Motor neuron (in vitro differentiated cells): ENCODE measurements around the gene FAM187B. TPM values are rescaled to one million over a fixed set of nuclear protein-coding genes. Genes with fewer than 3 reads are reported as not detected.
A peak's percentile ranks its signal among the peaks of the same experiment; 100 is the strongest.

Source experiments
- ATAC-seq, 8 experiments: fragments of 200-7000 bp; cut with Tn5 transposase; replicated peaks in 6 of 8; 2 replicates each; pipeline ENCODE4 v1.8.0; 2021; ENCODE audit warnings: mild to moderate bottlenecking in 8 of 8, moderate library complexity in 8 of 8
- H3K27ac ChIP-seq, 2 donors: fragments of 250-450 bp; sonication (Bioruptor Pico); 2 replicates each; pipeline ENCODE4 v1.9.0; 2021; ENCODE audit warnings: antibody characterized with exemption in 2 of 2, mild to moderate bottlenecking in 2 of 2, moderate library complexity in 1 of 2
- H3K4me1 ChIP-seq, 2 donors: fragments of 250-450 bp; sonication (Bioruptor Pico); replicated peaks in 1 of 2; 2 replicates each; pipeline ENCODE4 v1.6.1; 2021; ENCODE audit warnings: antibody characterized with exemption in 2 of 2, mild to moderate bottlenecking in 2 of 2, moderate library complexity in 1 of 2
- H3K4me3 ChIP-seq, 5 donors: fragments of 250-450 bp; sonication (Bioruptor Pico); 2 replicates each; pipeline ENCODE4 v1.9.0; 2021; ENCODE audit warnings: antibody characterized with exemption in 5 of 5, mild to moderate bottlenecking in 5 of 5, moderate library complexity in 4 of 5
- WGBS, 10 experiments: fragments of 450-650 bp; shearing (Covaris generic); methylation state at CpG; one replicate each; pipeline ENCODE4 v1.0.0; 2022; 5-methylcytosine and 5-hydroxymethylcytosine counted together
- in situ Hi-C, 9 experiments: fragments of 400-800 bp; cut with MboI; loops; one replicate each; pipeline ENCODE4 v1.15.0; 2021; ENCODE audit warnings: low sequenced_read_pairs in 9 of 9, low pct_unique_long_range_greater_than_20kb in 2 of 9; ENCODE audit not compliant: unreplicated experiment in 9 of 9
- total RNA-seq, 8 experiments: library from RNA; unstranded; fragments of 300-600 nt; gene quantifications; 2 replicates each; pipeline versions ENCODE4 v1.2.3 to v1.2.4, GENCODE V29; 2022

FAM187B gene
- total RNA-seq, 8 experiments from 2014 or later: not detected

- peak; percentile 47 to 60 (median 50) for ATAC-seq
- Histone ChIP-seq H3K27ac (peak overlapping the region; percentile 97 to 98), H3K4me1 (peaks cover 8 to 10% of the 10 kb centered on the region in 2 donors), H3K4me3 (peak overlapping the region; percentile 76 to 100 (median 79))
- WGBS, 10 experiments: 0% methylated on average over 1 to 4 of the region's 100 CpGs; no CpG with 5 or more reads in 6 of the 10 experiments
- in situ Hi-C loops: loop anchor here in 1 of 9 experiments (25.0 kb wide), 2 partner anchors 106 to 206 kb away; partner anchors contain the start of gene FXYD5
Observed at GRCh38 chr19:35267818-35268535, 39.4 kb upstream of the FAM187B start.

DNA sequence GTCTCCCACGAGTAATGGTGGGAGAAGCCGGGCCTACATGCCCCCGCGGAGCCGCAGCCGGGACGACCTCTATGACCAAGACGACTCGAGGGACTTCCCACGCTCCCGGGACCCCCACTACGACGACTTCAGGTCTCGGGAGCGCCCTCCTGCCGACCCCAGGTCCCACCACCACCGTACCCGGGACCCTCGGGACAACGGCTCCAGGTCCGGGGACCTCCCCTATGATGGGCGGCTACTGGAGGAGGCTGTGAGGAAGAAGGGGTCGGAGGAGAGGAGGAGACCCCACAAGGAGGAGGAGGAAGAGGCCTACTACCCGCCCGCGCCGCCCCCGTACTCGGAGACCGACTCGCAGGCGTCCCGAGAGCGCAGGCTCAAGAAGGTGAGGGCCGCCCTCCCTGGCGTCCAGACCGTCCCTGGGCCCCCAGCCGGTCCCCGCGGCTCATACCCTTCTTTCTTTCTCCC, 38.8 kb upstream of the FAM187B start:
- H3K4me3 ChIP-seq: peak overlapping the region; percentile 76 to 100 (median 79)
- in situ Hi-C loops: loop anchor here in 1 of 9 experiments (25.0 kb wide), 2 partner anchors 105 to 205 kb away; partner anchors contain the start of gene FXYD5

DNA sequence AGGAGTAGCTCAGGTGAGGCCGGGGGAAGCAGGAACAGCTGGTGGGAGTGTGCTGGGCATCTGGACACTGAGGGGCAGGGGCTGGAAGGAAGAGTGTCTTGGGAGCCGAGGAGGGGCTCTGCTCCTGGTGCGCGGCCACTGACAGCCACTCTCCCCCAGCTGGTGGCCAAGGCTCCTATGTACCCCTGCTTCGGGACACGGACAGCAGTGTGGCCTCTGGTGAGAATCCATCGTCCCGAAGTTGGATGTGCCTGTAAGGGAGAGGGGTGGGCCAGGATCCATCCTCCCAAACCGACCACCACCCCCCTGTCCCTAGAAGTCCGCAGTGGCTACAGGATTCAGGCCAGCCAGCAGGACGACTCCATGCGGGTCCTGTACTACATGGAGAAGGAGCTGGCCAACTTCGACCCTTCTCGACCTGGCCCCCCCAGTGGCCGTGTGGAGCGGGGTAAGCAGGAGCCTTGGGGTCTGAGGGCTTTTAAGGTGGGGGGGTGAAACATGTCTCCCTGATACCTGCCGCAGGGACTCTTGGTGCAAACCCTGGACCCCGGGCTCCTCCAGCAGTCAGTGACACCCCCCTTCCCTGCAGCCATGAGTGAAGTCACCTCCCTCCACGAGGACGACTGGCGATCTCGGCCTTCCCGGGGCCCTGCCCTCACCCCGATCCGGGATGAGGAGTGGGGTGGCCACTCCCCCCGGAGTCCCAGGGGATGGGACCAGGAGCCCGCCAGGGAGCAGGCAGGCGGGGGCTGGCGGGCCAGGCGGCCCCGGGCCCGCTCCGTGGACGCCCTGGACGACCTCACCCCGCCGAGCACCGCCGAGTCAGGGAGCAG, 38.2 kb upstream of the FAM187B start:
- H3K4me1 ChIP-seq: peaks cover 8 to 10% of the 10 kb centered on the region in 2 donors
- peak overlapping the region; percentile 97 to 98 for H3K27ac ChIP-seq
- peak overlapping the region; percentile 76 to 100 (median 79) for H3K4me3 ChIP-seq
- WGBS, 10 experiments: 60 to 70% methylated on average over 1 to 2 of the region's 39 CpGs; no CpG with 5 or more reads in 8 of the 10 experiments
- in situ Hi-C loops: loop anchor here in 1 of 9 experiments (25.0 kb wide), 2 partner anchors 104 to 204 kb away; partner anchors contain the start of gene FXYD5
- peak in 3 of 8 experiments; percentile 1 to 6 (median 3) for ATAC-seq

More for the DNA sequence above, 38.8 kb upstream of the FAM187B start:
- WGBS, 10 experiments: 0 to 3% (median 0%) methylated on average over 1 to 22 of the region's 40 CpGs; no CpG with 5 or more reads in 6 of the 10 experiments
- Histone ChIP-seq H3K4me1 (peaks cover 8 to 10% of the 10 kb centered on the region in 2 donors), H3K27ac (peak overlapping the region; percentile 97 to 98)
- peak in 6 of 8 experiments; percentile 10 to 33 (median 17) for ATAC-seq

DNA sequence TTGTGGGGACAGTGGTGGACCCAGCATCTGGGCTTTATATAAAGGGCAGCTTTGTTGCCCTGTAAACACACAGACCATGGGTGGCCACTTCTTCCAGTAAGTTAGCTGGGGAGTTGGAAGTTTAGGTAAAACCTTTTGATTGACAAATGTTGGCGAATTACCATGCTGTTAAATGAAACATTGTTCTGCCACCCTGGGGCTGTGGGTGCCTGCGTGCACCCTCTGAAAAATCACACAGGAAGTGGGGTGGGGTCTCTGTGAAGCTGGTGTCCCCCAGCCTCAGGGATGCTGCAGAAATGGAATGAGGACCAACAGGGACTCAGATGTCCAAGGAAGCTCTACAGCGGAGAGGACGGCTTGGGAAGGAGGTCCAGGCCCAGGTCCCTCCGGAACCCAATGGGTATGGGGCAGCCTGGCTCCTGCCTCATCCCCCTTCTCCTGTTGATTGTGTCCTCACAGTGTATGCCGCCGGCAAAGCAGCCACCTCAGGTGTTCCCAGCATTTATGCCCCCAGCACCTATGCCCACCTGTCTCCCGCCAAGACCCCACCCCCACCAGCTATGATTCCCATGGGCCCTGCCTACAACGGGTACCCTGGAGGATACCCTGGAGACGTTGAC, 37.5 kb upstream of the FAM187B start:
- no peak for ATAC-seq
- in situ Hi-C loops: loop anchor here in 1 of 9 experiments (25.0 kb wide), 2 partner anchors 104 to 204 kb away; partner anchors contain the start of gene FXYD5
- Histone ChIP-seq H3K4me3 (no peak overlapping the region), H3K4me1 (peaks cover 8 to 10% of the 10 kb centered on the region in 2 donors), H3K27ac (no peak overlapping the region)
- 75 to 100% (median 89%) methylated on average over 1 to 2 of the region's 10 CpGs; no CpG with 5 or more reads in 6 of the 10 experiments for WGBS, 10 experiments

- Histone ChIP-seq H3K4me1 (peaks cover 8 to 10% of the 10 kb centered on the region in 2 donors), H3K27ac (no peak overlapping the region), H3K4me3 (no peak overlapping the region)
- in situ Hi-C loops: loop anchor here in 1 of 9 experiments (25.0 kb wide), 2 partner anchors 103 to 203 kb away; partner anchors contain the start of gene FXYD5
- WGBS, 10 experiments: 37 to 100% (median 83%) methylated on average over 1 to 5 of the region's 6 CpGs; no CpG with 5 or more reads in 5 of the 10 experiments
- no peak for ATAC-seq
Observed at GRCh38 chr19:35265126-35265899, 36.8 kb upstream of the FAM187B start.

- Histone ChIP-seq H3K4me1 (peaks cover 4 to 6% of the 10 kb centered on the region in 2 donors), H3K27ac (no peak overlapping the region), H3K4me3 (no peak overlapping the region)
- in situ Hi-C loops: loop anchor here in 1 of 9 experiments (25.0 kb wide), 2 partner anchors 102 to 202 kb away; partner anchors contain the start of gene FXYD5
- no peak for ATAC-seq
- 0 to 86% (median 70%) methylated on average over 1 to 4 of the region's 7 CpGs; no CpG with 5 or more reads in 4 of the 10 experiments for WGBS, 10 experiments
Observed at GRCh38 chr19:35264268-35265125, 36.0 kb upstream of the FAM187B start.

DNA sequence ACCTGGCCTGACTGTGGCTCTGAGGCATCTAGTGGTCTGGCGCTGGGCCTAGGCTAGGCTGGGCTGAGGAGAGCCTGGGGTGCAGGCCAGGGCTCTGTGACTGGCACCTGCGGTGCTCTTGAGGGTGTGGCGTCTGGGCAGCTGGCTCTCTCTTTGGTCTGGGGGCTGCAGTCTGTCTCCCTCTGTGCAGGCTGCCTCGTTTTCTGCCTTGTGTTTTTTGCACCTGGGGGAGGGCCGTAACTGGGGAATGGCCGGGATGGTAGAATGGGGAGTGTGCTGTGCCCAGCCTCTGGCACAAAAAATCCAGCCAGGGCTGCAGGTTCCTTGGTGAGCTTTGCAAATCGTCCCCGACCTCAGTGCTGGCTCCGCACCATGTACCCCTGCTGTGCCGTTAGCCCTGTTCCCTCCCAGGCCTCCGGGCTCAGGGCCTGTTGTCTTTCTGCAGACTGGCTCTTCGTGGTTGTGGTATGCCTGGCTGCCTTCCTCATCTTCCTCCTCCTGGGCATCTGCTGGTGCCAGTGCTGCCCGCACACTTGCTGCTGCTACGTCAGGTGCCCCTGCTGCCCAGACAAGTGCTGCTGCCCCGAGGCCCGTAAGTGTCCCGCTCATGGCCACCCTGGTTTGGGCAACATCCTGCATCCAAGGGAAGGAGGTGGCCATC, 33.7 kb upstream of the FAM187B start:
- in situ Hi-C loops: loop anchor here in 1 of 9 experiments (25.0 kb wide), 2 partner anchors 100 to 200 kb away; partner anchors contain the start of gene FXYD5
- Histone ChIP-seq H3K27ac (no peak overlapping the region), H3K4me1 (peaks cover 6% of the 10 kb centered on the region in 2 donors), H3K4me3 (no peak overlapping the region)
- ATAC-seq: peak in 1 of 8 experiments; percentile 6
- WGBS, 10 experiments: 0 to 92% (median 67%) methylated on average over 1 to 7 of the region's 17 CpGs; no CpG with 5 or more reads in 6 of the 10 experiments

DNA sequence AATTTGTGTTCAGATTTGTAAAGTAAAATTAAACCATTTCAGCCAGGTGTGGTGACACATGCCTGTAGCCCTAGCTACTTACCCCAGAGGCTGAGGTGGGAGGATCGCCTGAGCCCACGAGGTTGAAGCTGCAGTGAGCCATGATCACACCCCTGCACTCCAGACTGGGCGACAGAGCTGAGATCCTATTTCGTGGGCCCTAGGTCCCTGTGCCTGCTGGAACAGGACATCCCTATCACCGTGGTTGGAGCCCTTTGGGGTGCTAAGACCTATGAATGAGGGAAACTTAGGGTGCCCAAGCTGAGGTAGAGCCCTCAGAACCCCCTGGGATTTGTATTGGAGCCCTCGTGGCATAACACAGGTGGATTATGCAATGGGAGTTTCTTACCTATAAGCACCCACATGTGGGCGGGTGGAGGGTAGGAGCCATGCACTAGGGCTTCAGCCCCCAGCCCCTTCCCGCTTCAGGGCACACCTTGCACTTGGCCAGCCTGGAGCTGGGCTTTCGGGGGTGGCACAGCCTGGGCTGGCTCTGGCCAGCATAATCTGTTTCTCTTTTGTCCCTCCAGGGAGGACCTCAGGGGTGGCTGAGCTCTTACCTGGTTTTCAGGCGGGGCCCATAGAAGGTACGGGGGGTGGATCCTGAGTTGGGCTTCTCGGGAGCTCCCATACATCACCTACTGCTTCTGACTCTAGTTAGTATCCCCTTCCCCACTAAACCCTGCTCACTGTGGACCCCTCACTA, 33.0 kb upstream of the FAM187B start:
- peak in 1 of 8 experiments; percentile 4 for ATAC-seq
- 0 to 100% (median 87%) methylated on average over 1 to 8 of the region's 12 CpGs; no CpG with 5 or more reads in 4 of the 10 experiments for WGBS, 10 experiments
- in situ Hi-C loops: loop anchor here in 1 of 9 experiments (25.0 kb wide), 2 partner anchors 99 to 199 kb away; partner anchors contain the start of gene FXYD5
- Histone ChIP-seq H3K4me1 (peaks cover under 1 to 3% of the 10 kb centered on the region in 2 donors), H3K4me3 (no peak overlapping the region), H3K27ac (no peak overlapping the region)

DNA sequence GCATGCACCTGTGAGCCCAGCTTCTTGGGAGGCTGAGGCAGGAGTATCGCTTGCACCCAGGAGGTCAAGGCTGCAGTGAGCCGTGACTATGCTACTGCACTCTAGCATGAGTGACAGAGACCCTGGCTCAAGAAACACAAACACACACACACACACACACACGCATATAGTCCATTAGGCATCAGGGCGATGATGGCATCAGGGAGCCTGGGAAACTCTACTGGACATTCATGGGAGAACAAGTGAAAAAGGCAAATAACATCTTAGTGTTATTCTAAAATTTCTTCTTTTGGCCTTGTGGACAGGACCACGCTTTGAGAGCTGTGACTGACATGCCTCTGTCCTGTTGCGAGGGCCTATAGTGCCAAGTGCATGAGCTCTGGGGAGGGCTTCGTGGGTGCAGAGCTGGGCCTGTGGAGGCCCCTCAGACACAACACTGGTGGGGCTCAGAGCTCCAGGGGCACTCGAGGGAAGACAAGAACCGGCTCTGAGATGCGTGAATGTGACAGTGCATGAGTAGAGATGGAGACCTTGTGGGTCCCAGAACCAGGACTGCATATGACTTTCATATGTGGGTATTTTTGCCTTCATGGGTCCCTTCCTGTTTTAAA, 32.3 kb upstream of the FAM187B start:
- Histone ChIP-seq H3K4me1 (peaks cover 0 to 2% of the 10 kb centered on the region in 2 donors), H3K4me3 (no peak overlapping the region), H3K27ac (no peak overlapping the region)
- WGBS, 10 experiments: 66 to 100% (median 86%) methylated on average over 1 to 7 of the region's 10 CpGs; no CpG with 5 or more reads in 2 of the 10 experiments
- in situ Hi-C loops: loop anchor here in 1 of 9 experiments (25.0 kb wide), 2 partner anchors 98 to 198 kb away; partner anchors contain the start of gene FXYD5
- ATAC-seq: no peak
